ENCODE results near the gene KCNK5. TPM values are rescaled to one million over a fixed set of nuclear protein-coding genes. Genes with fewer than 3 reads are reported as not detected.

KCNK5 gene
- polyA plus RNA-seq, 2 of the 4 experiments (the other 2 are of a cell fraction), result 1.5 to 2.3 TPM

DNA sequence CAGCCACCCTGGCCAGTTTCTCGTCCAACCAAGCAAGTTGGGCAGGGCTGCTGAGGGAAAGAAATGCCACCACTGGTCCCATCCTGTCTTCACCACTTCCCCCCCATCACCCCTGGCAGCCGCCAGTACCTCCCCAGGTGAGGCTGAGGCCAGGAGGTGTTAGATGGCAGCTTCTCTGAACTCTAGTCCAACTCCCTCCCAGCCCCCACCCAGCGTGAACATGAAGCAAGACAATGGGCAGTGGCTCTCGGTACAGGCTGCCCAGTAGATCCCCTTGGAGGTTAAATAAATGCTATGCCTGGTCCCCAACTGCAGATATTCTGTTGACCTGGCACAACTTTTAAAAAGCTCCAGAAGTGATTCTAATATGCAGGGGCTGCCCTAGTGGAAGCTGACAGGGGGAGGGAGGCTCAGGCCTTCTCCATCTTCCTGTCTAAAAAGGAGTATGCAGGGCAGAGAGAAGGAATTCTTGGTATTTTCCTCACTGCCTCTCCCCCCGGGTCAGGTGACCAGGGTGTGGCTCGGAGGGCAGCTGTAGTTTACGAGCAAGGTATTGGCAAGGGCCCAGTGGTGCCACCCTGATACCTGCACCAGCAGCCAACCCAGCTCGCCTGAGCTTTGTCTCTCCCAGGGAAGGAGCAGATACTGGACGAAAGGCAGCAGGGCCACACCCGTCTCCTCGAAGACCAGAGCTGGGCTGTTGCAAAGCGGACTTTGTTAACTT is 25.7 kb downstream of the KCNK5 start:
- H3K4me3 ChIP-seq, result no peak overlapping the region
- POLR2A ChIA-PET, result no interaction called here
- H3K4me2 ChIP-seq, result peak overlapping the region; percentile 69
- no peaks in the 10 kb centered on the region for H3K9me3 ChIP-seq
- CTCF ChIA-PET, result interaction anchor here (0.9 to 1.3 kb wide), 2 partner anchors 35 to 37 kb away, joined by 3 read pairs; no protein-coding TSS in a partner anchor
- ATAC-seq, result peak; percentile 64 to 81
- TF ChIP-seq USF2 (IDR thresholded peaks at IDR 0.05) (peak; percentile 55; the same call in 1 of the 2 replicates), RNF2 (IDR thresholded peaks at IDR 0.05; ENCODE audit: borderline replicate concordance, low read depth) (no peak)
- peak overlapping the region; percentile 67 to 86 for H3K27ac ChIP-seq
- peak; percentile 62 to 73 for DNase-seq (ENCODE audit: low read depth in 1 of 2, low spot score in 1 of 2)
- peaks cover 53% of the 10 kb centered on the region for H3K4me1 ChIP-seq
- WGBS (ENCODE audit: missing lambda C conversion rate), result 23% methylated on average over 11 of the region's 12 CpGs
- no peak for FAIRE-seq

DNA sequence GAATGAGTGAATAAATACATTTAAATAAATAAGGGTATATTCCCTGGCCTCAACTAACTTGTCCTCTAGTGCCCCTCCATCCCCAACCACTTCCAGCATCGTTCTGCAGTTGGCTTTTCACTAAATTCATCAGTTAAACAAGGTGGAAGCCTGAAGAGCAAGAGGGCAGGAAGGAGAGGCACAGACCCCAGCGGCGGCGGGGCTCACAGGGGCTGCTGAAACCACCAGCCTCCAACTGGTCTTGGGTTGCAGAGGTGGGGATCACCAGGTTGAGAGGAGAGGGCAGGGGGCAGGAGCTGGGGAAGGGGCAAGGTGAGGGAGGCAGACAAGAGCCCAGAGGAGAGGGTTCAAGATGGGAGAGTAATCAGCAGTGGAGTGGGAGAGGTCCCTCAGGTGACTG is 27.1 kb downstream of the KCNK5 start:
- no peak overlapping the region for H3K4me2 ChIP-seq
- FAIRE-seq, result no peak

GRCh38 chr6:39200498-39201020 is 28.7 kb downstream of the KCNK5 start:
- no peak overlapping the region for H3K4me2 ChIP-seq
- ATAC-seq (no peak), FAIRE-seq (no peak), DNase-seq (ENCODE audit: low read depth in 1 of 2, low spot score in 1 of 2) (no peak)
- peaks cover 36% of the 10 kb centered on the region for H3K4me1 ChIP-seq
- no peak overlapping the region for H3K4me3 ChIP-seq
- 0 out of 6 replicates have a peak overlapping the region, but pooled peaks of 1 of the 2 experiments have one; percentile 21 for H3K27ac ChIP-seq
- CTCF ChIA-PET, result interaction anchor here (1.1 to 1.7 kb wide), 2 partner anchors 11 to 103 kb away, joined by 4 to 7 read pairs; no protein-coding TSS in a partner anchor
- WGBS (ENCODE audit: missing lambda C conversion rate), result no CpG with 5 or more reads among the region's 1 CpG
- POLR2A ChIA-PET, result no interaction called here
- H3K9me3 ChIP-seq, result no peaks in the 10 kb centered on the region
- TF ChIP-seq, protein P1, sequence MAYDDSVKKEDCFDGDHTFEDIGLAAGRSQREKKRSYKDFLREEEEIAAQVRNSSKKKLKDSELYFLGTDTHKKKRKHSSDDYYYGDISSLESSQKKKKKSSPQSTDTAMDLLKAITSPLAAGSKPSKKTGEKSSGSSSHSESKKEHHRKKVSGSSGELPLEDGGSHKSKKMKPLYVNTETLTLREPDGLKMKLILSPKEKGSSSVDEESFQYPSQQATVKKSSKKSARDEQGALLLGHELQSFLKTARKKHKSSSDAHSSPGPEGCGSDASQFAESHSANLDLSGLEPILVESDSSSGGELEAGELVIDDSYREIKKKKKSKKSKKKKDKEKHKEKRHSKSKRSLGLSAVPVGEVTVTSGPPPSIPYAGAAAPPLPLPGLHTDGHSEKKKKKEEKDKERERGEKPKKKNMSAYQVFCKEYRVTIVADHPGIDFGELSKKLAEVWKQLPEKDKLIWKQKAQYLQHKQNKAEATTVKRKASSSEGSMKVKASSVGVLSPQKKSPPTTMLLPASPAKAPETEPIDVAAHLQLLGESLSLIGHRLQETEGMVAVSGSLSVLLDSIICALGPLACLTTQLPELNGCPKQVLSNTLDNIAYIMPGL (CRISPR knock-in tag; IDR thresholded peaks at IDR 0.05; ENCODE audit: borderline replicate concordance), result no peak
- TF ChIP-seq HOXB13 (CRISPR knock-in tag; IDR thresholded peaks at IDR 0.05; ENCODE audit: low read depth), result no peak
- no peak for TF ChIP-seq ZC3H11A (IDR thresholded peaks at IDR 0.05)
- TF ChIP-seq MYC (IDR thresholded peaks at IDR 0.05; ENCODE audit: borderline replicate concordance, low read length), result no peak
- TF ChIP-seq TP53 (CRISPR knock-in tag; IDR thresholded peaks at IDR 0.05), result no peak
- TF ChIP-seq MAZ (IDR thresholded peaks at IDR 0.05; ENCODE audit: borderline replicate concordance, low read depth, low read length), result no peak
- no peak for TF ChIP-seq SMC3 (IDR thresholded peaks at IDR 0.05)
- TF ChIP-seq, protein P2, sequence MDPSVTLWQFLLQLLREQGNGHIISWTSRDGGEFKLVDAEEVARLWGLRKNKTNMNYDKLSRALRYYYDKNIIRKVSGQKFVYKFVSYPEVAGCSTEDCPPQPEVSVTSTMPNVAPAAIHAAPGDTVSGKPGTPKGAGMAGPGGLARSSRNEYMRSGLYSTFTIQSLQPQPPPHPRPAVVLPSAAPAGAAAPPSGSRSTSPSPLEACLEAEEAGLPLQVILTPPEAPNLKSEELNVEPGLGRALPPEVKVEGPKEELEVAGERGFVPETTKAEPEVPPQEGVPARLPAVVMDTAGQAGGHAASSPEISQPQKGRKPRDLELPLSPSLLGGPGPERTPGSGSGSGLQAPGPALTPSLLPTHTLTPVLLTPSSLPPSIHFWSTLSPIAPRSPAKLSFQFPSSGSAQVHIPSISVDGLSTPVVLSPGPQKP (IDR thresholded peaks at IDR 0.05; ENCODE audit: low read depth, low read length), result no peak
- TF ChIP-seq, protein P3, sequence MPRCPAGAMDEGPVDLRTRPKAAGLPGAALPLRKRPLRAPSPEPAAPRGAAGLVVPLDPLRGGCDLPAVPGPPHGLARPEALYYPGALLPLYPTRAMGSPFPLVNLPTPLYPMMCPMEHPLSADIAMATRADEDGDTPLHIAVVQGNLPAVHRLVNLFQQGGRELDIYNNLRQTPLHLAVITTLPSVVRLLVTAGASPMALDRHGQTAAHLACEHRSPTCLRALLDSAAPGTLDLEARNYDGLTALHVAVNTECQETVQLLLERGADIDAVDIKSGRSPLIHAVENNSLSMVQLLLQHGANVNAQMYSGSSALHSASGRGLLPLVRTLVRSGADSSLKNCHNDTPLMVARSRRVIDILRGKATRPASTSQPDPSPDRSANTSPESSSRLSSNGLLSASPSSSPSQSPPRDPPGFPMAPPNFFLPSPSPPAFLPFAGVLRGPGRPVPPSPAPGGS (IDR thresholded peaks at IDR 0.05), result no peak
- no peak for TF ChIP-seq USF2 (IDR thresholded peaks at IDR 0.05)
- no peak for TF ChIP-seq KDM1A (IDR thresholded peaks at IDR 0.05; ENCODE audit: low read depth)
- no peak for TF ChIP-seq PHF8 (IDR thresholded peaks at IDR 0.05; ENCODE audit: borderline replicate concordance, low read depth)
- TF ChIP-seq TFCP2L1 (CRISPR knock-in tag; IDR thresholded peaks at IDR 0.05), result no peak
- no peak for TF ChIP-seq ZFP36 (IDR thresholded peaks at IDR 0.05; ENCODE audit: borderline replicate concordance, partially characterized antibody)
- no peak for TF ChIP-seq NFE2L2 (conservative IDR thresholded peaks at IDR 0.05; ENCODE audit: low read length)

More for the DNA sequence above, 27.1 kb downstream of the KCNK5 start:
- Histone ChIP-seq H3K9me3 (no peaks in the 10 kb centered on the region), H3K4me1 (peaks cover 38% of the 10 kb centered on the region), H3K27ac (peak overlapping the region; percentile 67 to 86; a peak in 3 of 6 replicates), H3K4me3 (no peak overlapping the region)
- no peak for ATAC-seq
- no peak for DNase-seq (ENCODE audit: low read depth in 1 of 2, low spot score in 1 of 2)
- ChIA-PET POLR2A (no interaction called here), CTCF (interaction anchor here (0.7 to 1.3 kb wide), 4 partner anchors 12 to 201 kb away, joined by 3 to 4 read pairs (median 3); no protein-coding TSS in a partner anchor)
- no peak for TF ChIP-seq CHD4 (IDR thresholded peaks at IDR 0.05; ENCODE audit: borderline replicate concordance)
- no peak for TF ChIP-seq MAX (IDR thresholded peaks at IDR 0.05)
- no peak for TF ChIP-seq NR3C1 (IDR thresholded peaks at IDR 0.05)
- TF ChIP-seq NFE2L2 (conservative IDR thresholded peaks at IDR 0.05; ENCODE audit: low read length), result no peak
- TF ChIP-seq, protein P1 (CRISPR knock-in tag; IDR thresholded peaks at IDR 0.05; ENCODE audit: borderline replicate concordance), result no peak
- no peak for TF ChIP-seq MYC (IDR thresholded peaks at IDR 0.05; ENCODE audit: borderline replicate concordance, low read length)
- no peak for TF ChIP-seq POLR2A (IDR thresholded peaks at IDR 0.05; ENCODE audit: low read length)
- no peak for TF ChIP-seq JUNB (IDR thresholded peaks at IDR 0.05)
- TF ChIP-seq RFX5 (IDR thresholded peaks at IDR 0.05), result no peak
- 27% methylated on average over 1 of the region's 4 CpGs for WGBS (ENCODE audit: missing lambda C conversion rate)
